Stimulated activated CD4-positive, alpha-beta T cell treated with anti-CD3 and anti-CD28 coated beads, Interleukin-15, amount 100 ng/mL, for 1 hour (primary cell): ENCODE measurements around the gene UBE2Q2.

Experiments used
- DNase-seq, 2 donors: peaks; one replicate each; pipeline ENCODE4 v3.0.0-alpha.2; 2020; ENCODE audit warnings: low read depth in 1 of 2, low spot score in 1 of 2

The UBE2Q2 gene

DNA sequence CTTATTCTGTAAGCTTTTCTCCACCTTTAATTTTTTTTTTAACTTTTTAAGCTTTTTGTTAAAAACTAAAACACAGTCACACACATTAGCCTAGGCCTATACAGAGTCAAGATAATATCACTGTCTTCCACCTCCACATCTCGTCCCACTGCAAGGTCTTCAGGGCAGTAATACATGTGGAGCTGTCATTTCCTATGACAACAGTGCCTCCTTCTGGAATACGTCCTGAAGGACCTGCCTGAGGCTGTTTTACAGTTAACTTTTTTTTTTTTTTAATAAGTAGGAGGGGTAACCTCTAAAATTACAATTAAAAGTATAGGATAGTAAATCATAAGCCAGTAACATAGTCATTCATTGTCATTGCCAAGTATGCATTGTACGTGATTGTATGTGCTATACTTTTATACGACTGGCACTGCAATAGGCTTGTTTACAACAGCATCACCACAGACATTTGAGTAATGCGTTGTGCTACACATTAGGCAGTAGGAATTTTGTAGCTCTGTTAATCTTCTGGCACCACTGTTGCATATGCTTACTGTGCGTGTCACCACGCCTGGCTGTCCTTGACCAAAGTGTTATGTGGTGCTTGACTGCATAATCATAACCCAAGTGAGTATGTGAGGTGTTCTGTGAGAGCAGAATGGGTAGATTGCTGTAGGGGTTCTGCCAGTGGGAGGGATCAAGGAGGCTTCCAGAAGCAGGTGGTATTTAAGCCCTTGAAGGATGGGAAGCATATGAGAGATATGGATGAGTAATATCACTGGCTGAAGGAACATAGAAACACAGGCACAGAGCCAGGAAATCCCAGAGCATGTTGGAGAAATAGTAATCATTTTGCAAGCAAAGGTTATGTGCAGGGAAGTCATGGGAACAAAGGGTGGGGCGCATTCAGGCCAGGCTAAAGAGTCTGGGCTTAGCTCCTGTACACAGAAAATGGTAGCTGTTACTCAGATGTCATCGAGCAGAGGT, 78.8 kb downstream of the UBE2Q2 start:
- DNase-seq: no peak

- no peak for DNase-seq
These were observed 80.5 kb downstream of the UBE2Q2 start for GRCh38 chr15:75923756-75924155.

- no peak for DNase-seq
These were observed 81.3 kb downstream of the UBE2Q2 start for GRCh38 chr15:75924576-75924975.

DNA sequence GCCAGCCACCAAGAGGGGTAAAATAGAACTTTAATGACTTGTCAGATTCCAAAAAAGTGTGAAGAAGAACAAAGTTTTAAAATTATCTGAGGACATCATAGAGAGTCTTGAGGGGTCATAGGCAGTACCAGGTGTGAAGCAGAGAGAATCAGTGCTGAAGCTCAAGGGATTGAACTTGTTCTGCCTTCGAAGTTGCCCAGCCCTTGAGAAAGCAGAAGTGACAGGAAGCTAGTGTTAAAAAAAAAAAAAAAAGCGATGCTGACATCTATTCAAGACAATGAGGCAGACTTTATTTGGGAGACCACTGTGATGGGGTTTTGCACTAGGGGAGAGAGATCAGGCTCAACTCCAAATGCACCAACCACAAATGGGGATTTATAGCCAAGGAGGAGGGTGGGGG, 82.2 kb downstream of the UBE2Q2 start:
- DNase-seq: no peak

DNA sequence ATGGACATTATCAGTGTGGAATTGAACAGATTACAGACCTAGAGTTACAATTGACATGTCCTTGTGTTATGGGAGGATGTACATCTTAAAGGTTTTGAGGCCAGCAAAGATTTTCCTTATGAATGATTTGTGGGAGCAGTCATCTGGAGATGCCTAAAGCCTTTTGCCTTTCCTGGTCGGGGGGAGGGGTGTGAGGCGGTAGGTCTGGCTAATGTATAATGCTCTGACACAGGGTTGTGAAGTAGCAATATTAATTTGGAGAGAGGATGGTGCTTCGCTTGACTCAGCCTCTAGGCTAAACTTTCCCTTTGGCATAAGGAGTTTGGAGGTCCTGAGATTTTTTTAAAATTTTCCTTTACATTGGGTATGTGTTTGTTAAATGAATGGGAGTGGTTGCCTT, 83.7 kb downstream of the UBE2Q2 start:
- no peak for DNase-seq

- no peak for DNase-seq
These were observed 84.4 kb downstream of the UBE2Q2 start for GRCh38 chr15:75927601-75928000.

DNA sequence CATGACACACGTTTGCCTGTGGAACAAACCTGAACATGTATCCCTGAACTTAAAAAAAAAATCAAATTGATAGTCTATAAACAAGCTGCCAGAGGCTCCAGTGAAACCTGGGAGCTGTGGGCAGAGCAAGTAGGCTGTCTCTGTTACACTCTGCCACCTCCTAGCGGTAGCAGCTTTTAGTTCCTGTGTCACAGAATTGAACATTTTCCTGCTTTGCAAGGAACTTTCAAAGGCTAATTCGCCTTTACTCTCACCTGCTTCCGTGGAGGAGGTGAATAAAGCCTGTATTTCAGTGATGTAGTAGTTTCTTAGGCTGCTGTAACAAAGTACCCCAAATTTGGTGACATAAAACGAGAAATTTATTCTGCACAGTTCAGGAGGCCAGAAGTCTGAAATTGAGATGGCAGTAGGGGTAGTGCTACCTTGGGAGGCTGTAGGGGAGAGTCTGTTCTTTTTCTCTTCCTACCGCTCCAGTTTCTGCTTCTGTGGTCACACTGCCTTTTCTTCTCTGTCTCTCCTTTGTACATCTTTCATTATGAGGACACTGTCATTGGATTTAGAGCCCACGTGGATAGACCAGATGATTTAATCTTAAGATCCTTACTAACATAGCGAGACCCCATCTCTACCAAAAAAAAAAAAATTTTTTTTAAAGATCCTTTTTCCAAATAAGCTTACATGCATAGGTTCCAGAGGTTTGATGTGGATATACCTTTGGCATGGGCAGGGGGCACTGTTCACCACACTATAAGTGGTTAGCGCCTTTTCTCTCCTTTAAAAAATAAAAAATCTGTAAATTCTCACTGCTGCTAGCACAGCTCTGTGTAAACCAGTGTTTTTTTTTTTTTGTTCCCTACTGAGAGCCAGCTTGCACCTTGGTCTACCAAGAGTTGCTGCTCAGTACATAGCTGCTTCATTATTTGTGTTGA, 85.7 kb downstream of the UBE2Q2 start:
- no peak for DNase-seq

DNA sequence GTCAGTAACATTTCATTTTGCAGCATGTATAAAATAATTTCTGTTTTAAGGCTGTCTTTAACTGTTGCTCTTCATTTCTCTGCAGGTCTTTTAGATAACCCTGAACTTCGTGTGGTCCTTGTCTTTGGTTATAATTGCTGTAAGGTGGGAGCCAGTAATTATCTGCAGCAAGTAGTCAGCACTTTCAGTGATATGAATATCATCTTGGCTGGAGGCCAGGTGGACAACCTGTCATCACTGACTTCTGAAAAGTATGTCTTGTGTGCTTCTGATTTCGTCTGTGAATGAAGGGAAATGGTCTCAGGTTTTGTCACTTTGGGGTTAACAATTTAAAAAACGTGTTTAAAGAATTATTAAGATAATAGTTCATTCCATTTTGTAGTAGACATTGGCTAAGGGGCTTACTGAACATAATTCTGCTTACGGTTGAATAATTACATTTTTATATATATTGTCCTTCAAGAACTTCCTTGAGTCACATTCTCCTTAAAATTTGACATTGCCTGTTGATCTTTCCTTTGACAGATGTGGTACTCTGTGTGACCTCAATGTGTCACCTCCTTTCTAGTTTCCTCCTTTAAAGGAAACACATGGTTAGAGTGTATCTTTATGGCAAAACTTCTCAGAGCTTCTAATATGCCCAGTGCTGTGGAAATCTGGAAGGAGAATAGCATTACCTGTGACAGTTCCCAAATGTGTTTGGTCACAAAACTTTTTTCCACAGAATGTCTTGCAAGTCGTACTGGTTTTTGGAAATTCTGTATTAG, 86.7 kb downstream of the UBE2Q2 start:
- no peak for DNase-seq

GRCh38 chr15:75930866-75931265, 87.6 kb downstream of the UBE2Q2 start:
- no peak for DNase-seq

GRCh38 chr15:75942464-75942863, 99.2 kb downstream of the UBE2Q2 start:
- no peak for DNase-seq

DNA sequence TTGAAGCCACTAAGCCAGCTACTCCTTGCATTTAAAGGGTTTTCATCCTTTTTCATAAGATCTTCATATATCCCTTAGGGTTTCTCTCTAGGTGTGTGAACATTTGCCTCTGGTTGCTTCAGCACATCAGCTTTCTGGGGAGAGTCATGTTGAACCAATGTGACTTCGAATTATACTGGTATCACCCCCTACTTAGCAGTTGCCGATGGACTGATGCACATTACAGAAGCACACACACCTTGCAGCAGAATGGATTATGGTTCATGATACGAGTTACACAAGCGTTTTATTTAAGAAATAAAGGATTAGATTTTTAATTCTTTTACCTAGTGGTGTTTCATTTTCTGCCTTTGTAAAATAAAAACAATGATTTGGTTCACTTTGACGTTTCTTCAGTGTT, 100.0 kb downstream of the UBE2Q2 start:
- no peak for DNase-seq

DNA sequence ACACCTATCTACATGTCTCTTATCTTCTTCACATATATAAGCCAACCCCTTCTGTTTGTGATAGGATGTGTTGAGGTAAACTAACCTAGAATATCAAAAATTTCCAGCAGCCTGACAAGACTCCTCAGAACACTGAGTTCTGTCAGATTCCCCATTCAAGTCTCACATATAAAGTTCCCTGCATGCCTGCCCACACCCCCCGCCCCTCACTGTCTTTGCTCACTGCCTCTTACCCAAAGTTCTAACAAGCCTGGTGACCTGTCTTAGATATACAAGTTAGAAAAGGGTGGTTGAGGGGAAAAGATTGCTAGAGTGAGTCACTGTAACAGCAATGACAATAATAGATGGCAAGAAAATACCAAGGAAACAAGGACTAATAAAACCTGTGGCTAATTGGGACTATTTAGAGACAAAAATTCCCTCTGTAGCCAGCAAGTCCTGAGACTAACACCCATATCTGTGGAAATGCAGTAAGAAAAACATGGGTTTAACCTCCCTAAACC, 100.5 kb downstream of the UBE2Q2 start:
- no peak for DNase-seq

GRCh38 chr15:75945953-75946352, 102.7 kb downstream of the UBE2Q2 start:
- DNase-seq: no peak

DNA sequence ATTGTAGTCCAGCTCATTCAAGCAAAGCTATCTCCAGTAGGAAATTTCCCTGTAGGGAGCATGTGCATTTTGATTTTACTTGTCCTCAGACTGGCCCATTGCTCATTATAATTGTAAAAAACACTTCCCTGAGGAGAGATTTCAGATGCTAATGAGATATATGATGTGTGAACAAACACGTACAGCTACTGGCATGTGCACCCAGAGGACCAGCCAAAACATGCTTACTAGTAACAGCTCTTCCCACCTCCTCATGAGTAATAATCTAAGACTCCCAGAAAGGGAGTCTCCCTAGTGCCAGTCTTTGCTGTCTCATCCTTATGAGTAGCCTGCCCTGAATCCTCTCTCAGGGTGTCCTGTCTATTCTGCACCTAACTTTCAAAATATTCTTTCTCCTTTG, 103.8 kb downstream of the UBE2Q2 start:
- no peak for DNase-seq

DNA sequence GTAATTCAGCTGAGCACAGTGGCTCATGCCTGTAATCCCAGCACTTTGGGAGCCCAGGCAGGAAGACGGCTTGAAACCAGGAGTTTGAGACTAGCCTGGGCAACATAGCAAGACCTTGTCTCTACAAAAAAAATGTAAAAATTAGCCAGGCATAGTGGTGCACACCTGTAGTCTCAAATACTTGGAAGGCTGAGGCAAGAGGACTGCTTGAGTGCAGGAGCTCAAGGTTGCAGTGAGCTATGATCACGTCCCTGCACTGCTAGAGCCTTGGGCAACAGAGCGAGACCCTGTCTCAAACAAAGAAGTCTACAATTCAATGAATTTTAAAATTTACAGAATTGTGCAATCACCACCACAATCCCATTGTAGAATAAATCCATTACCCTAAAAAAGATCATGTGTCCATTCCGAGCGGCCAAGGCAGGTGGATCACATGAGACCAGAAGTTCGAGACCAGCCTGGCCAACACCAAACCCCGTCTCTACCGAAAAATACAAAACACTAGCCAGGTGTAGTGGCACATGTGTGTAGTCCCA, 105.6 kb downstream of the UBE2Q2 start:
- no peak for DNase-seq
